Stimulated activated CD8-positive, alpha-beta memory T cell treated with anti-CD3 and anti-CD28 coated beads, Interleukin-12 subunit alpha, Interleukin-12 subunit beta, amount 100 ng/mL, for 24 hours (primary cell): ENCODE measurements around the gene MIER2.
"Not testable (repeated sequence)": the region's sequence is repeated elsewhere in the genome, so short reads cannot be mapped to it uniquely, and the experiment has no call there.

ENCODE experiments used
- DNase-seq: peaks from one replicate; pipeline ENCODE4 v3.0.0-alpha.2; 2020; ENCODE audit errors: extremely low read depth

MIER2 gene

GRCh38 chr19:344625-345319 is at the start of gene MIER2:
Gene MIER2 (minus strand): TSS chr19:344796. CDS start chr19:344782, 14 bp downstream.
- peak; percentile 66 for DNase-seq

DNA sequence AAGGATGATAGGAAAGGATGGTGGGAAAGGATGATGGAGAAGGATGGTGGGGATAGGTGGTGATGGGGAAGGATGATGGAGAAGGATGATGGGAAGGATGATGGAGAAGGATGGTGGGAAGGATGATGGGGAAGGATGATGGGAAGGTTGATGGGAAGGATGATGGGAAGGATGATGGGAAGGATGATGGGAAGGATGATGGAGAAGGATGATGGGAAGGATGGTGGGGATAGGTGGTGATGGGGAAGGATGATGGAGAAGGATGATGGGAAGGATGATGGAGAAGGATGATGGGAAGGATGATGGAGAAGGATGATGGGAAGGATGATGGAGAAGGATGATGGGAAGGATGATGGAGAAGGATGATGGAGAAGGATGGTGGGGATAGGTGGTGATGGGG is 49.0 kb upstream of the MIER2 start:
- DNase-seq, result not testable (repeated sequence)

DNA sequence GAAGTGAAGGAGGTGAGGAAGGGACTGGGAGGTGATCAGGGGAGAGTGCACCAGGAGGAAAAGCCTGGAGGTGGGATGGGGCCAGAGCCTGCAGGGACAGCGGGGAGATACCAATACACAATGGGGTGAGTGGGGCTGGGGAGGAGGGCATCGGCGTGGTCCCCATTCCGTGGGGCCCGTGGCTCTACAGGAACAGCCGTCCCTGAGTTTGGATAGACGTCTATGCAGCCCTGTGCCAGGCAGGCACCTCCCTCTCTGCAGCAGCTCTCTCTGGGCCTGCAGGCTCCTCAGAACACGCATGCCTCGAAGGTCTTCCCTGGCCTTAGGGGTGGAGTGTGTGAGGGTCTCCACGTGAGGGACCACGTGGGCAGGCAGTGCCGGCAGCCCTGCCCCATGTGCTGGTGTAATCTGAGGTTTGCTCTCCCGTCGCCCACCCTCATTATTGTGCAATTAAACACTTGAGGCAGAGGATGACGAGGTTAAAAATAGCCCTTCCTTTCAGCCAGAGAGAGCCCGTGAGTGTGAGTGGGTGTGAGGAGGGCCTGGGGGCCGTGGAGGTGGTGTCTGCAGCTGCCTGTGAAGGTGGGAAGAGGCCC is 47.9 kb upstream of the MIER2 start:
- DNase-seq, result no peak

- DNase-seq, result no peak
These were observed 47.3 kb upstream of the MIER2 start for GRCh38 chr19:391726-392374.

- no peak for DNase-seq
These were observed 46.6 kb upstream of the MIER2 start for GRCh38 chr19:391207-391557.

DNA sequence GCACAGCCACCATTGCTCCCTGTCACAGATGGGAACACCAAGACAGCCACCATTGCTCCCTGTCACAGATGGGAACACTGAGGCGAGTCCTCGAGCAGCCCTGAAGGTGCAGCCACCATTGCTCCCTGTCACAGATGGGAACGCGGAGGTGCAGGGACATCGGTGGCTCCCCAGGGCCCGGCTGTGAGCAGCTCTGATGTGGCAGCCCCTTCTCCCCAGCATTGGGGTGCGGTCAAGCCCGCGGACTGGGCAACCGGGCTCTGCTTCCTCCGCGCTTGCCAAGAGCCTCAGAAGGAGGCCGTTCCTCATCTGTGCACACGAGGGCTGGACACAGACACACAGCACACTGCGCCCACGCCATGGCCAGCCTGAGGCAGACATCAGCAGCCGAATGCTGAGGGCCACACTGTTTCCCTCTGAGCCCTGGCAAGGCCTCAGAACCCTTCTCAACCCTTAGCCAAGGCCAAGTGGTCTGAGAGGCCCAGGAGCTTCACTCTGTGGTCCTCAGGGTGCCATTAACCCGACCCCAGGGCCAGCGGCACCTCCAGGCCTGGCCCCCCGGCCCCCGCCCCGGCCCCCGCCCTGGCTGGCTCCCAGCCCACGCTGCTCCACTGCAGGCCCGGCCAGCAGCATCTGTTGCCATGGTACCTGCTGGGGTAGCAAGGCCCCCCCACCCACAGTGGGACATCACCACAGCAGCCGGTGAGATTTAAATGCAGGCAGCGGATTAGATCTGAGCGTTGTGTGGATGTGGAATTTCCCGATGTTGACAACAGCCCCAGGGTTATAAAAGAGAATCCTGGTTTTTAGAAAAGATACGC is 46.0 kb upstream of the MIER2 start:
- no peak for DNase-seq

DNA sequence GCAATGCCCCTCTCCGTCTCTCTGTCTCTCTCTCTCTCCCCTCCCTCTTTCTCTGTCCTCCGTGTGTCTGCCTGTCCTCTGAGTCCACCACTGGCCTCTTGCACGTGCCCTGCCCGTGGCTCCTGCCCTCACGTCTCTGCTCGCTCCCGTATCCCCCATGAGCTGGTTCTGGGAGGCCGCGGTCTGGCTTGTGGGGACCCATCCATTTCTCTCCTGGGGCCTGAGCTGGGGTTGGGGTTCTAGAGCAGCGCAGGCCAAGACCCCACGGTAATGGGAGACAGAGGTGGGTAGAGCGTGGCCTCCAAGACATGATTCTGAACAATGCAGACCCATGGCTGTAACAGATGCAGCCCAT is 45.3 kb upstream of the MIER2 start:
- DNase-seq, result no peak

GRCh38 chr19:389255-389934 is 44.8 kb upstream of the MIER2 start:
- DNase-seq, result no peak

GRCh38 chr19:388691-389090 is 44.1 kb upstream of the MIER2 start:
- no peak for DNase-seq

DNA sequence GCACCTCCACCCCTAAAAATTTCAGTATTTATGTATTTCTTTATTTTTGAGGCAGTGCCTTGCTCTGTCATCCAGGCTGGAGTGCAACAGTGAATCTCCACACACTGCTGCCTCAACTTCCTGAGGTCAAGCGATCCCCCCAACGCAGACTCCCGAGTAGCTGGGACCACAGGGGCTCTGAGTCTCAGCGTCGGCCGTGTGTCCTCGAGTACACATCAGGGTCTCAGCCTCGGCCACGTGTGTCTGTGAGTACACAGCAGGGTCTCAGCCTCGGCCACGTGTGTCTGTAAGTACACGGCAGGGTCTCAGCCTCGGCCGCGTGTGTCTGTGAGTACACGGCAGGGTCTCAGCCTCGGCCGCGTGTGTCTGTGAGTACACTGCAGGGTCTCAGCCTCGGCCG is 43.2 kb upstream of the MIER2 start:
- DNase-seq, result no peak

- DNase-seq, result not testable (repeated sequence)
These were observed 42.2 kb upstream of the MIER2 start for GRCh38 chr19:386632-387301.

- DNase-seq, result not testable (repeated sequence)
These were observed 41.6 kb upstream of the MIER2 start for GRCh38 chr19:386189-386588.

DNA sequence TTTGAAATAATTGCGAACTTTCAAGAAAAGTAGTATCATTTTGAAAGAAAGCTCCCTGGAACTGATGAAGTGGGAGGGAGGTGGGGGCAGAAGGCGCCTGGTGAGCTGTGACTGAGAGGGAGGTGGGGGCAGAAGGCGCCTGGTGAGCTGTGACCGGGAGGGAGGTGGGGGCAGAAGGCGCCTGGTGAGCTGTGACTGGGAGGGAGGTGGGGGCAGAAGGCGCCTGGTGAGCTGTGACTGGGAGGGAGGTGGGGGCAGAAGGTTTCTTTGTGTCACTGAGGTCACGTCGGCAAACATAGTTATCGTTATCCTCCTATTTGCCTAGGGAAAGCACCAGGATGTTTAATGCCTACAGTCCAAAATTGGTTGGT is 40.2 kb upstream of the MIER2 start:
- DNase-seq, result no peak

- DNase-seq, result no peak
These were observed 39.6 kb upstream of the MIER2 start for GRCh38 chr19:383922-384798.

DNA sequence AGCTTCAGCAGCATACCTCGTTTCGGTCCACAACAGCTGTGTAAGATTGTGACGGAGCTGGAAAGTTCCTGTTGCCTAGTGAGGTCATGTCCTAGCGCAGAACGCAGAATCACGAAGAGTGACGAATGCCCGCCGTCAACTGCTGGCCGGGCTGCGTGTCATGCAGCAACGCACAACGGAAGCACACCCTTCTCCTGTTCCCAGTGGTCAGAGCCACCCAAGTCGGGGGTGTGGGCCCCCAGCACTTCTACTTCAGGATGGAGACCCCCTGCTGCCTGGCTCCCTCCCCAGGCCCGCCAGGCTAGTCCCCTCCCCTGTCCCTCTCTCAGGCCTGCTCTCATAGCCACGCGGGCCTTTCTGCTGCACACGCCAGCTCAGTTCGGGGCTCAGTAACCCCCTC is 38.4 kb upstream of the MIER2 start:
- no peak for DNase-seq

DNA sequence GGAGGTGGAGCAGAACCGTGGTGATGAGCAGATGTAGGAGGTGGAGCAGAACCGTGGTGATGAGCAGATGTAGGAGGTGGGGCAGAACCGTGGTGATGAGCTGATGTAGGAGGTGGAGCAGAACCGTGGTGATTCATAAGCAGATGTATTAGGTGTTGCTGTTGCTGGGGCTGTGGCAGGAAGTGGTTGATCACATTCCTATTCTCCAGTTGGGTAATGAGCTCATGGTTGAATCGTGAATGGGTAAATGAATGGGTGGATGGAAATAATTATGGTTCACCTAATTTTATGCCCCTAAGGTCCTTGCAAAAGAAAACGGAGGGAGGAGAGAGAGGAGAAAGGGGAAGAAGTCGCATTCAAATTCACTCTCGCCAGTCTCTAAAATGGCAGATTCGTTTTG is 38.0 kb upstream of the MIER2 start:
- not testable (repeated sequence) for DNase-seq

DNA sequence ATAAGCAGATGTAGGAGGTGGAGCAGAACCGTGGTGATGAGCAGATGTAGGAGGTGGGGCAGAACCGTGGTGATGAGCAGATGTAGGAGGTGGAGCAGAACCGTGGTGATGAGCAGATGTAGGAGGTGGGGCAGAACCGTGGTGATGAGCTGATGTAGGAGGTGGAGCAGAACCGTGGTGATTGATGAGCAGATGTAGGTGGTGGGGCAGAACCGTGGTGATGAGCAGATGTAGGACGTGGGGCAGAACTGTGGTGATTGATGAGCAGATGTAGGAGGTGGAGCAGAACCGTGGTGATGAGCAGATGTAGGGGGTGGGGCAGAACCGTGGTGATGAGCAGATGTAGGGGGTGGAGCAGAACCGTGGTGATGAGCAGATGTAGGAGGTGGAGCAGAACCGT is 37.3 kb upstream of the MIER2 start:
- not testable (repeated sequence) for DNase-seq

GRCh38 chr19:380618-381219 is 36.1 kb upstream of the MIER2 start:
- DNase-seq, result not testable (repeated sequence)

GRCh38 chr19:379796-380195 is 35.2 kb upstream of the MIER2 start:
- DNase-seq, result no peak

- DNase-seq, result no peak
These were observed 34.1 kb upstream of the MIER2 start for GRCh38 chr19:378706-379105.
